Astrocyte (in vitro differentiated cells and primary cell): ENCODE data around the gene TMEM198. TPM values are rescaled to one million over a fixed set of nuclear protein-coding genes. Genes with fewer than 3 reads are reported as not detected.

Source experiments
- DNase-seq: peaks from one replicate; pipeline ENCODE4 v3.0.0-alpha.2; 2010; ENCODE audit warnings: low read depth
- FAIRE-seq: peaks from 2 replicates; lab custom pipeline; 2011; peaks lifted over from hg19 to GRCh38; lab: Jason Lieb, UNC
- H2AFZ ChIP-seq: 2 replicates; pipeline ENCODE4 v1.6.0; 2012; ENCODE audit warnings: low read depth, low read length, inconsistent platforms
- H3K27ac ChIP-seq: 2 replicates; pipeline ENCODE4 v1.5.1; 2011; ENCODE audit warnings: low read depth, low read length, inconsistent platforms
- H3K27me3 ChIP-seq: 2 replicates; pipeline ENCODE4 v1.6.0; 2011; ENCODE audit warnings: low read length, inconsistent platforms; ENCODE audit not compliant: insufficient read depth
- H3K36me3 ChIP-seq: 2 replicates; pipeline ENCODE4 v1.5.1; 2011; ENCODE audit warnings: low read length, inconsistent platforms; ENCODE audit not compliant: insufficient read depth
- H3K4me1 ChIP-seq: 2 replicates; pipeline ENCODE4 v1.5.1; 2011; ENCODE audit warnings: low read length, inconsistent platforms; ENCODE audit not compliant: insufficient read depth
- H3K4me2 ChIP-seq: 2 replicates; pipeline ENCODE4 v1.6.0; 2012; ENCODE audit warnings: low read length, inconsistent platforms
- H3K4me3 ChIP-seq: 2 replicates; pipeline ENCODE4 v1.5.1; 2011; ENCODE audit warnings: low read depth, mild to moderate bottlenecking, low read length, inconsistent platforms; ENCODE audit not compliant: insufficient read depth
- H3K79me2 ChIP-seq: 2 replicates; pipeline ENCODE4 v1.6.0; 2012; ENCODE audit warnings: mild to moderate bottlenecking, low read length, inconsistent platforms; ENCODE audit not compliant: insufficient read depth
- H3K9ac ChIP-seq: 2 replicates; pipeline ENCODE4 v1.6.0; 2012; ENCODE audit warnings: mild to moderate bottlenecking, low read length, inconsistent platforms
- H3K9me3 ChIP-seq: 2 replicates; pipeline ENCODE4 v1.5.1; 2012; ENCODE audit warnings: low read depth, mild to moderate bottlenecking, low read length, inconsistent platforms; ENCODE audit not compliant: insufficient read depth
- H4K20me1 ChIP-seq: 2 replicates; pipeline ENCODE4 v1.6.0; 2012; ENCODE audit warnings: low read length, inconsistent platforms; ENCODE audit not compliant: insufficient read depth
- H3K27ac Mint-ChIP-seq: one replicate; pipeline ENCODE4 v1.8.0; 2021; ENCODE audit warnings: mild to moderate bottlenecking, mixed read lengths; ENCODE audit not compliant: unreplicated experiment
- H3K27me3 Mint-ChIP-seq: one replicate; pipeline ENCODE4 v1.8.0; 2021; ENCODE audit warnings: low read depth, mixed read lengths; ENCODE audit not compliant: unreplicated experiment
- H3K36me3 Mint-ChIP-seq: one replicate; pipeline ENCODE4 v1.8.0; 2021; ENCODE audit warnings: low read depth, mixed read lengths; ENCODE audit not compliant: unreplicated experiment
- H3K4me1 Mint-ChIP-seq: one replicate; pipeline ENCODE4 v1.8.0; 2021; ENCODE audit warnings: low read depth, mixed read lengths; ENCODE audit not compliant: unreplicated experiment
- H3K4me3 Mint-ChIP-seq: one replicate; pipeline ENCODE4 v1.8.0; 2021; ENCODE audit warnings: mild to moderate bottlenecking, moderate library complexity, mixed read lengths; ENCODE audit not compliant: unreplicated experiment
- H3K9me3 Mint-ChIP-seq: one replicate; pipeline ENCODE4 v1.8.0; 2021; ENCODE audit warnings: mild to moderate bottlenecking, mixed read lengths; ENCODE audit not compliant: unreplicated experiment
- CTCF ChIP-seq: IDR thresholded peaks from 2 replicates; pipeline ENCODE4 v1.5.1; 2011; ENCODE audit warnings: low read depth, mild to moderate bottlenecking, inconsistent platforms, low read length, moderate library complexity; ENCODE audit not compliant: insufficient read depth
- EZH2 ChIP-seq: IDR thresholded peaks from 2 replicates; pipeline ENCODE4 v1.6.1; 2012; ENCODE audit warnings: mild to moderate bottlenecking, low read length, inconsistent platforms; ENCODE audit not compliant: insufficient read depth
- total RNA-seq: library from RNA; stranded (reverse); gene quantifications from 2 replicates; pipeline ENCODE4 v1.2.1, GENCODE V29; 2021

The TMEM198 gene
- total RNA-seq, 1 donor from 2014 or later: 3.8 TPM

GRCh38 chr2:219538956-219539788 is 4.7 kb upstream of the TMEM198 start:
- H3K9me3 Mint-ChIP-seq: no peaks in the 10 kb centered on the region
- H3K27ac Mint-ChIP-seq: no peak overlapping the region
- no peak for FAIRE-seq

GRCh38 chr2:219539926-219540678 is 3.7 kb upstream of the TMEM198 start:
- no peak overlapping the region for H3K4me3 Mint-ChIP-seq
- FAIRE-seq: no peak
- peaks cover 13% of the 10 kb centered on the region for H3K36me3 ChIP-seq
- H3K27me3 Mint-ChIP-seq: peaks cover 6% of the 10 kb centered on the region
- peaks cover 12% of the 10 kb centered on the region for H3K4me1 Mint-ChIP-seq
- no peak overlapping the region for H3K4me3 ChIP-seq
- H3K79me2 ChIP-seq: peaks cover 35% of the 10 kb centered on the region
- H3K9me3 ChIP-seq: no peaks in the 10 kb centered on the region
- H3K27ac ChIP-seq: no peak overlapping the region
- no peaks in the 10 kb centered on the region for H3K9me3 Mint-ChIP-seq
- no peak overlapping the region for H3K9ac ChIP-seq
- H3K27me3 ChIP-seq: no peaks in the 10 kb centered on the region
- no peak overlapping the region for H3K4me2 ChIP-seq
- H3K27ac Mint-ChIP-seq: no peak overlapping the region
- no peak for TF ChIP-seq EZH2
- no peak for TF ChIP-seq CTCF
- H3K4me1 ChIP-seq: peaks cover 36% of the 10 kb centered on the region
- peaks cover 8% of the 10 kb centered on the region for H3K36me3 Mint-ChIP-seq
- no peak for DNase-seq
- peaks cover 56% of the 10 kb centered on the region for H4K20me1 ChIP-seq
- no peak overlapping the region for H2AFZ ChIP-seq

More at GRCh38 chr2:219538956-219539788, 4.7 kb upstream of the TMEM198 start:
- no peak for TF ChIP-seq EZH2
- TF ChIP-seq CTCF: no peak
- H3K4me1 ChIP-seq: peaks cover 32% of the 10 kb centered on the region
- peak overlapping the region; percentile 54 for H3K4me2 ChIP-seq
- Mint-ChIP-seq H3K4me1 (peaks cover 7% of the 10 kb centered on the region), H3K4me3 (peak overlapping the region; percentile 40), H3K27me3 (peaks cover 2% of the 10 kb centered on the region), H3K36me3 (peaks cover 7% of the 10 kb centered on the region)
- H3K36me3 ChIP-seq: peaks cover 13% of the 10 kb centered on the region
- no peak for DNase-seq
- H3K9ac ChIP-seq: peak overlapping the region; percentile 37
- H2AFZ ChIP-seq: no peak overlapping the region
- H3K27me3 ChIP-seq: no peaks in the 10 kb centered on the region
- H3K4me3 ChIP-seq: no peak overlapping the region
- peaks cover 35% of the 10 kb centered on the region for H3K79me2 ChIP-seq
- peaks cover 56% of the 10 kb centered on the region for H4K20me1 ChIP-seq
- H3K27ac ChIP-seq: no peak overlapping the region
- no peaks in the 10 kb centered on the region for H3K9me3 ChIP-seq
